ENCODE results near the gene SCAMP2. TPM values are rescaled to one million over a fixed set of nuclear protein-coding genes. Genes with fewer than 3 reads are reported as not detected.
"Not testable (repeated sequence)": the region's sequence is repeated elsewhere in the genome, so short reads cannot be mapped to it uniquely, and the experiment has no call there.

Gene SCAMP2, protein sequence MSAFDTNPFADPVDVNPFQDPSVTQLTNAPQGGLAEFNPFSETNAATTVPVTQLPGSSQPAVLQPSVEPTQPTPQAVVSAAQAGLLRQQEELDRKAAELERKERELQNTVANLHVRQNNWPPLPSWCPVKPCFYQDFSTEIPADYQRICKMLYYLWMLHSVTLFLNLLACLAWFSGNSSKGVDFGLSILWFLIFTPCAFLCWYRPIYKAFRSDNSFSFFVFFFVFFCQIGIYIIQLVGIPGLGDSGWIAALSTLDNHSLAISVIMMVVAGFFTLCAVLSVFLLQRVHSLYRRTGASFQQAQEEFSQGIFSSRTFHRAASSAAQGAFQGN
- polyA plus RNA-seq (2013, experiment 1 of 2), result 19.9 TPM
- polyA plus RNA-seq (2013, experiment 2 of 2), result 25.2 TPM

DNA sequence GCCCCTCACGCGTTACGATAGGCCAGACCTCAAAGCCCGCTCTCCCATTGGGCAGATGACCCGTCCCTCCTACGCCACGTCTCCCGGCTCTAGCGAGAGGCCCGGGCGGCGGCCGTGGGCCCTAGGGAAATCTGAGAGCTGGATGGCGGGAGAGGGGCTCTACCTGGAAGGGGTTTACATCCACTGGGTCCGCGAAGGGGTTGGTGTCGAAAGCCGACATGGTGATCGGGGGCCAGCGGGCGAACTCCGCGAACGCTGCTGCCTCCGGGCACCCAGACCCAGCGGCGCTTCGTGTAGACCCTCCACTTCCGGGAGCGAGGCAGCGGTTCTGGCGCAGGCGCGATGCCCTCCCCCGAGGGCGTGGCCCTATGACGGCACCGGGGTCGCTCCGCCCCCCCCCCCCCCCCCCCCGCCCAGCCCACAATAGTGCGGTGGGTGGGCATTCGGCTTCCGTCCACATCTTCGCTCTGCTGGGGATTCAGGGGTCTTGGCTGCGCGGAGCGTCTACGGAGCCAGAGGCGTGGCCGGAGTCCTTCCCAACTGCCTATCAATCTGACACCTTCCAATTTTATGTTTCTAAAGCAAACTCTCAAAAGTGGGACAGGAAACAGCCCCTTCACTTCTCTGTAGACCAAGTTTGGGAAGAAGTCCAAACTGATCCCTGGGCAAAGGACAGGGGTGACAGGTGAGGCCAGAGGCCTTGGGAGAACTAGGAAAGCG lies at the start of gene SCAMP2:
SCAMP2 (minus strand) TSS at position 330 of the 720 bp plus-strand sequence; CDS start at position 220, 110 bp downstream.
- peak within 1 kb of the TSS; percentile 88 for H3K27ac ChIP-seq (ENCODE audit: low read depth, low read length)
- WGBS, result 1% methylated on average over 42 of the region's 52 CpGs
- H3K4me3 ChIP-seq (ENCODE audit: low read length), result peak within 1 kb of the TSS; percentile 93
- H3K9me3 ChIP-seq (ENCODE audit: insufficient read depth, low read depth, low read length), result 0 out of 2 replicates have a peak, but pooled peaks cover under 1% of the 10 kb centered on the region
- H3K27me3 ChIP-seq (ENCODE audit: insufficient read depth, low read length), result no peaks in the 10 kb centered on the region
- H3K9ac ChIP-seq (ENCODE audit: low read depth, low read length), result peak within 1 kb of the TSS; percentile 92
- peaks cover 9% of the 10 kb centered on the region; the same call in 1 of the 2 replicates for H3K4me1 ChIP-seq (ENCODE audit: insufficient read depth, low read length)
- peaks cover 2% of the 10 kb centered on the region for H3K36me3 ChIP-seq (ENCODE audit: insufficient read depth, low read length)

DNA sequence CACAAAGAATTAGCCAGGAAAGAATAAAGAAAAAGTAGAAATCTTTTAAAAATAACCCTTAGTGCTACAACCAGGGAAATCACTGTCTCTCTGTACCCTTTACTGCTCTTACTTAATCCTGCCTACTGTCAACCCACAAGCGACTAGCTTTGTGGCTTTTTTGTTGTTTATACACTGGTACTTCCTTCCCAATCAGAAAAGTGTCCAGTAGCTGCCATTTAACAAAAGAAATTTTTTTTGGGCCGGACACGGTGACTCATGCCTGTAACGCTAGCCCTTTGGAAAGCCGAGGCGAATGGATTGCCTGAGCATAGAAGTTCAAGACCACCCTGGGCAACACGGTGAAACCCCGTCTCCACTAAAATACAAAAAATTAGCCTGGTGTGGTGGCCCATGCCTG lies 47.3 kb upstream of the SCAMP2 start:
- Histone ChIP-seq H3K9me3 (ENCODE audit: insufficient read depth, low read depth, low read length) (no peaks in the 10 kb centered on the region), H3K27ac (ENCODE audit: low read depth, low read length) (no peak overlapping the region), H3K9ac (ENCODE audit: low read depth, low read length) (no peak overlapping the region), H3K4me3 (ENCODE audit: low read length) (no peak overlapping the region), H3K36me3 (ENCODE audit: insufficient read depth, low read length) (peaks cover 94% of the 10 kb centered on the region), H3K27me3 (ENCODE audit: insufficient read depth, low read length) (no peaks in the 10 kb centered on the region), H3K4me1 (ENCODE audit: insufficient read depth, low read length) (no peaks in the 10 kb centered on the region)
- 96% methylated on average over 8 of the region's 8 CpGs for WGBS

GRCh38 chr15:74917676-74918075 lies 44.5 kb upstream of the SCAMP2 start:
- Histone ChIP-seq H3K9ac (ENCODE audit: low read depth, low read length) (no peak overlapping the region), H3K4me3 (ENCODE audit: low read length) (no peak overlapping the region), H3K27ac (ENCODE audit: low read depth, low read length) (no peak overlapping the region), H3K4me1 (ENCODE audit: insufficient read depth, low read length) (no peaks in the 10 kb centered on the region), H3K9me3 (ENCODE audit: insufficient read depth, low read depth, low read length) (no peaks in the 10 kb centered on the region), H3K27me3 (ENCODE audit: insufficient read depth, low read length) (no peaks in the 10 kb centered on the region), H3K36me3 (ENCODE audit: insufficient read depth, low read length) (peaks cover 92% of the 10 kb centered on the region)
- 94% methylated on average over 5 of the region's 6 CpGs for WGBS

DNA sequence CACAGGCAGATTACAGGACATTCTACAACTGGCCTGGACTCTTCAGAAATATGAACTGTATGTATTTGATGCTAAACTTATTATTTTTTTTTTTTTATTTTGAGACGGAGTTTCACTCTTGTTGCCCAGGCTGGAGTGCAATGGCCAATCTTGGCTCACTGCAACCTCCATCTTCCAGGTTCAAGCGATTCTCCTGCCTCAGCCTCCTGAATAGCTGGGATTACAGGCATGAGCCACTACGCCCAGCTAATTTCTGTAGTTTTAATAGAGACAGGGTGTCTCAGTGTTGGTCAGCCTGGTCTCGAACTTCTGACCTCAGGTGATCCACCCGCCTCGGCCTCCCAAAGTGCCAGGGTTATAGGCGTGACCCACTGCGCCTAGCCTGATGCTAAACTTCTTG lies 40.6 kb upstream of the SCAMP2 start:
- not testable (repeated sequence) for H3K4me1 ChIP-seq (ENCODE audit: insufficient read depth, low read length)

GRCh38 chr15:74913041-74913440 lies 39.9 kb upstream of the SCAMP2 start:
- Histone ChIP-seq H3K9ac (ENCODE audit: low read depth, low read length) (no peak overlapping the region), H3K9me3 (ENCODE audit: insufficient read depth, low read depth, low read length) (no peaks in the 10 kb centered on the region), H3K27me3 (ENCODE audit: insufficient read depth, low read length) (no peaks in the 10 kb centered on the region), H3K27ac (ENCODE audit: low read depth, low read length) (no peak overlapping the region), H3K4me1 (ENCODE audit: insufficient read depth, low read length) (no peaks in the 10 kb centered on the region), H3K4me3 (ENCODE audit: low read length) (no peak overlapping the region), H3K36me3 (ENCODE audit: insufficient read depth, low read length) (peaks cover 69% of the 10 kb centered on the region)
- 98% methylated on average over 9 of the region's 9 CpGs for WGBS

More for the DNA sequence above, 40.6 kb upstream of the SCAMP2 start:
- 98% methylated on average over 8 of the region's 8 CpGs for WGBS
- not testable (repeated sequence) for H3K4me3 ChIP-seq (ENCODE audit: low read length); H3K27me3 ChIP-seq (ENCODE audit: insufficient read depth, low read length); H3K9ac ChIP-seq (ENCODE audit: low read depth, low read length); H3K27ac ChIP-seq (ENCODE audit: low read depth, low read length); H3K9me3 ChIP-seq (ENCODE audit: insufficient read depth, low read depth, low read length)
- H3K36me3 ChIP-seq (ENCODE audit: insufficient read depth, low read length), result peaks cover 77% of the 10 kb centered on the region

DNA sequence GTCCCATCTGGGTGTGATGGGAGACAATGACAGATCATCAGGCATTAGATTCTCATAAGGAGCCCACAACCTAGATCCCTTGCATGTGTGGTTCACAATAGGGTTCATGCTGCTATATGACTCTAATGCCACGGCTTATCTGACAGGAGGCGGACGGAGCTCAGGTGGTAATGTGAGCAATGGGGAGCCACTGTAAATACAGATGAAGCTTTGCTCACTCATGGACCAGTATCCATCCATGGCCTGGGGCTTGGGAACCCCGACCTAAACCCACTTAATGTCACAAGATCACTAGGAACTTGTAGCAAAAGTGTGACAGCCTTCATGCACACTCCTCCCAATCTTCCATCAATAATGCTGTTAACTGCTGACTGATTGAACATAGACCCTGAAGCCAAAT lies 35.5 kb upstream of the SCAMP2 start:
- H3K4me1 ChIP-seq (ENCODE audit: insufficient read depth, low read length), result peaks cover 6% of the 10 kb centered on the region; the same call in 1 of the 2 replicates
- no peak overlapping the region for H3K27ac ChIP-seq (ENCODE audit: low read depth, low read length)
- no peak overlapping the region for H3K4me3 ChIP-seq (ENCODE audit: low read length)
- H3K36me3 ChIP-seq (ENCODE audit: insufficient read depth, low read length), result peaks cover 44% of the 10 kb centered on the region
- WGBS, result 96% methylated on average over 4 of the region's 4 CpGs
- H3K9me3 ChIP-seq (ENCODE audit: insufficient read depth, low read depth, low read length), result no peaks in the 10 kb centered on the region
- no peak overlapping the region for H3K9ac ChIP-seq (ENCODE audit: low read depth, low read length)
- no peaks in the 10 kb centered on the region for H3K27me3 ChIP-seq (ENCODE audit: insufficient read depth, low read length)

DNA sequence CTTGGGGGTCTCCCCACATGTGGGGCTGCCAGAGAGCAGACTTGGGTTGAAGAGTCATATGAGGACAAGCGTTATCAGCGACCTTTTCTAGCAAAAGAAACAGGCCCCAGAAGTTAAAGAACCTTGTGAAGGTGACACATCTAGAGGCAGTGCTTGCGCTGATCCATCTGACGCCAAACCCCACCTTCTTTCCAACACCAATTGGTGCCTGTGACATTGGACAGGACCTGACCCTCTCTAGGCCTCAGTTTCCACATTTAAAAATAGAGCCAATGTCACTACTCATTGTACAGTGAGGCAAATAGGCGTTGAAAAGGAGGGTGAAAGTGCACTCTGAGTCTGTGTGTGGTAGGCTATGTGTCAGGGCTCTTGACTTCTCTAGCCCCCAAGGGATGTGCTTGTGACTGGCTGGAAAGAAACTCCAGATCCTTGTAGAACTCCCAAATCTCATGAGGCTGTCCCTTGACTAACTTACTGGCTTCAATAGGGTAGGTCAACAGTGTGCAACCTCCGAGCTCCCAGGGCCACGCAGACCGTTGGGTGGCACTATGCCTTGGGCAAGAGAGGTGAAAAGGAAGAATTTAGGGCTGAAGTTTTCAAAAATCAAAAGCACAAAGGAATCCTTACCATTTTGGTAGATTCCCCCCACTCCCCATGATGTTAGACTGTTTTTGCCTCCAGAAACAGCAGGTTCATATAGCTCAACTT lies 34.2 kb upstream of the SCAMP2 start:
- Histone ChIP-seq H3K27me3 (ENCODE audit: insufficient read depth, low read length) (no peaks in the 10 kb centered on the region), H3K36me3 (ENCODE audit: insufficient read depth, low read length) (peaks cover 42% of the 10 kb centered on the region)

GRCh38 chr15:74906450-74907162 lies 33.4 kb upstream of the SCAMP2 start, which contains the start of gene FAM219B:
TSS of gene FAM219B (minus strand) at chr15:74906851. CDS start at chr15:74906800, 51 bp downstream.
- Histone ChIP-seq H3K27me3 (ENCODE audit: insufficient read depth, low read length) (no peaks in the 10 kb centered on the region), H3K9ac (ENCODE audit: low read depth, low read length) (peak within 1 kb of the TSS; percentile 92), H3K9me3 (ENCODE audit: insufficient read depth, low read depth, low read length) (no peaks in the 10 kb centered on the region), H3K4me3 (ENCODE audit: low read length) (peak within 1 kb of the TSS; percentile 77), H3K27ac (ENCODE audit: low read depth, low read length) (peak within 1 kb of the TSS; percentile 79), H3K4me1 (ENCODE audit: insufficient read depth, low read length) (peaks cover 6% of the 10 kb centered on the region; the same call in 1 of the 2 replicates), H3K36me3 (ENCODE audit: insufficient read depth, low read length) (peaks cover 42% of the 10 kb centered on the region)
- WGBS, result under 1% methylated on average over 74 of the region's 74 CpGs

More for the DNA sequence above, 34.2 kb upstream of the SCAMP2 start:
- H3K9me3 ChIP-seq (ENCODE audit: insufficient read depth, low read depth, low read length), result no peaks in the 10 kb centered on the region
- WGBS, result 54% methylated on average over 8 of the region's 8 CpGs
- H3K27ac ChIP-seq (ENCODE audit: low read depth, low read length), result peak overlapping the region; percentile 72
- H3K4me1 ChIP-seq (ENCODE audit: insufficient read depth, low read length), result peaks cover 6% of the 10 kb centered on the region; the same call in 1 of the 2 replicates
- peak overlapping the region; percentile 92 for H3K9ac ChIP-seq (ENCODE audit: low read depth, low read length)
- H3K4me3 ChIP-seq (ENCODE audit: low read length), result peak overlapping the region; percentile 77

DNA sequence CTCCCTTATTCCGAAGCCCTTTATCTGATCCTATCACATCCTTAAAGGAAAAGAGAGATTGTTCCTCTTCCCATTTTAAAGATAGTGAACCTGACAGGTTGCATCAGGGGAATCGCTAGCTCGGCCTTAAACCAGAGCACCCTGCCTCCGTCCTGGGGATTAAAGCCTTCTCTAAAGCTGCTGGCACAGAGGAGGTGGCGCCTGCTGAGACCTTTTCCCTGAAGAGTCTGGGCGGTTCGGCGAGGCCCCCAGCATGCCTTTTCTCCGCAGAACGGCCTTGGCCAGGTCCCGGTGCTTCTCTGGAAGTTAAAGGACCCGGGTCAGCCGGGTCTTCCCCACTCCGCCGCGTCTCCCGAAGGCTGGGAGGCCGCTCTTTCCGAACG lies 32.9 kb upstream of the SCAMP2 start:
- H3K9ac ChIP-seq (ENCODE audit: low read depth, low read length), result peak overlapping the region; percentile 92
- under 1% methylated on average over 19 of the region's 20 CpGs for WGBS
- peaks cover 42% of the 10 kb centered on the region for H3K36me3 ChIP-seq (ENCODE audit: insufficient read depth, low read length)
- peaks cover 6% of the 10 kb centered on the region; the same call in 1 of the 2 replicates for H3K4me1 ChIP-seq (ENCODE audit: insufficient read depth, low read length)
- no peaks in the 10 kb centered on the region for H3K27me3 ChIP-seq (ENCODE audit: insufficient read depth, low read length)
- H3K27ac ChIP-seq (ENCODE audit: low read depth, low read length), result peak overlapping the region; percentile 79
- H3K4me3 ChIP-seq (ENCODE audit: low read length), result peak overlapping the region; percentile 77
- H3K9me3 ChIP-seq (ENCODE audit: insufficient read depth, low read depth, low read length), result no peaks in the 10 kb centered on the region

DNA sequence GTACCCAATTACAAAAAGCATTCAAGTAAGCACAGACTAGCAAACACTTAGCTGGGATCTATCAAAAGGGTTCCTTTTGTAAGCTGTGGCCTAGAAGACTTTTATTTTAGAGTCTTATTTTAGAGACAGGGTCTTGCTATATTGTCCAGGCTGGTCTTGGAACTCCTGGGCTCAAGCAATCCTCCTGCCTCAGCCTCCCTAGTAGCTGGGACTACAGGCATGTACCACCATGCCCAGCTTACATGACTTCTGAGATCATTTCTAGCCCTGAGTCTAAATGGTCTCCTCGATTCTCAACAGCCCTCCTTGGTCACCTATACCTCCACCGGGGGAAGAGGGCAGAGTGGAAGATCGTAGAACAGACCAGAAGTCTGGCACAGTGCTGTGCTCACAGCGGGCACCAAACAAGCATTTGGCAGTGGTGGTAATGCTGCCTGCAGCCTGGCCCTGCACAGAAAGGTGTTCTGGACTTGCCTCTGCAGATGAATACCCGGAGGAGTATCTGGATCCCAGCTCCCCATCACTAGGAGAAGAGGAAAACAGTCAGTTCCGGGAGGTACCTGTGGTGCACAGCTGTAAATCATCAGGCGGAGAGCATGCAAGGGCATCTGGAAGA lies 31.1 kb upstream of the SCAMP2 start:
- peaks cover 54% of the 10 kb centered on the region for H3K36me3 ChIP-seq (ENCODE audit: insufficient read depth, low read length)
- 95% methylated on average over 7 of the region's 7 CpGs for WGBS
- H3K9me3 ChIP-seq (ENCODE audit: insufficient read depth, low read depth, low read length), result no peaks in the 10 kb centered on the region
- H3K4me1 ChIP-seq (ENCODE audit: insufficient read depth, low read length), result peaks cover 6% of the 10 kb centered on the region; the same call in 1 of the 2 replicates
- no peak overlapping the region for H3K27ac ChIP-seq (ENCODE audit: low read depth, low read length)
- H3K4me3 ChIP-seq (ENCODE audit: low read length), result no peak overlapping the region
- H3K9ac ChIP-seq (ENCODE audit: low read depth, low read length), result no peak overlapping the region
- H3K27me3 ChIP-seq (ENCODE audit: insufficient read depth, low read length), result no peaks in the 10 kb centered on the region

Measured in HUES64 (cell line).